IPS-18c (cell line): ENCODE results near the gene SEC23IP.
"Not testable (repeated sequence)": the region's sequence is repeated elsewhere in the genome, so short reads cannot be mapped to it uniquely, and the experiment has no call there.

Experiments
- H3K4me3 ChIP-seq: 2 replicates; pipeline ENCODE4 v1.7.0; 2013; ENCODE audit warnings: low read depth, mild to moderate bottlenecking, low read length, moderate library complexity; ENCODE audit not compliant: insufficient read depth
- H3K9me3 ChIP-seq: one replicate; pipeline ENCODE4 v1.6.1; 2013; ENCODE audit warnings: mild to moderate bottlenecking, low read length, moderate library complexity; ENCODE audit not compliant: control insufficient read depth, insufficient read depth

The SEC23IP gene

GRCh38 chr10:119872610-119872859, 20.0 kb upstream of the SEC23IP start, which contains the start of gene MCMBP:
MCMBP (minus strand) TSS chr10:119872843; CDS start chr10:119872584, 259 bp downstream.
- H3K4me3 ChIP-seq, result peak within 1 kb of the TSS; percentile 81
- H3K9me3 ChIP-seq, result no peaks in the 10 kb centered on the region

- Histone ChIP-seq H3K4me3 (peak overlapping the region; percentile 81), H3K9me3 (no peaks in the 10 kb centered on the region)
Measured at GRCh38 chr10:119872860-119873681, 19.5 kb upstream of the SEC23IP start.

GRCh38 chr10:119878524-119878923, 14.0 kb upstream of the SEC23IP start:
- Histone ChIP-seq H3K9me3 (no peaks in the 10 kb centered on the region), H3K4me3 (no peak overlapping the region)

- not testable (repeated sequence) for H3K4me3 ChIP-seq, H3K9me3 ChIP-seq
Measured at GRCh38 chr10:119883901-119884611, 8.5 kb upstream of the SEC23IP start.

GRCh38 chr10:119886070-119886469, 6.5 kb upstream of the SEC23IP start:
- not testable (repeated sequence) for H3K9me3 ChIP-seq

GRCh38 chr10:119888715-119889114, 3.8 kb upstream of the SEC23IP start:
- not testable (repeated sequence) for H3K4me3 ChIP-seq, H3K9me3 ChIP-seq

More at GRCh38 chr10:119886070-119886469, 6.5 kb upstream of the SEC23IP start:
- not testable (repeated sequence) for H3K4me3 ChIP-seq

GRCh38 chr10:119889201-119889600, 3.3 kb upstream of the SEC23IP start:
- not testable (repeated sequence) for H3K9me3 ChIP-seq, H3K4me3 ChIP-seq

- H3K9me3 ChIP-seq, H3K4me3 ChIP-seq: not testable (repeated sequence)
Measured at GRCh38 chr10:119890307-119890706, 2.2 kb upstream of the SEC23IP start.

- H3K9me3 ChIP-seq, result not testable (repeated sequence)
- peak overlapping the region; percentile 93 for H3K4me3 ChIP-seq
Measured at GRCh38 chr10:119891849-119892187, 712 bp upstream of the SEC23IP start.

GRCh38 chr10:119893074-119893473, 544 bp downstream of the SEC23IP start:
- Histone ChIP-seq H3K9me3 (peaks cover 3% of the 10 kb centered on the region), H3K4me3 (peak overlapping the region; percentile 93)

- Histone ChIP-seq H3K4me3 (no peak overlapping the region; the same call in 1 of the 2 replicates), H3K9me3 (peaks cover 3% of the 10 kb centered on the region)
Measured at GRCh38 chr10:119893845-119894427, 1.4 kb downstream of the SEC23IP start.

- Histone ChIP-seq H3K4me3 (no peak overlapping the region), H3K9me3 (peaks cover 3% of the 10 kb centered on the region)
Measured at GRCh38 chr10:119896061-119896655, 3.6 kb downstream of the SEC23IP start.

- peaks cover 3% of the 10 kb centered on the region for H3K9me3 ChIP-seq
- H3K4me3 ChIP-seq, result no peak overlapping the region
Measured at GRCh38 chr10:119896937-119897770, 4.6 kb downstream of the SEC23IP start.

- H3K9me3 ChIP-seq, result peaks cover 3% of the 10 kb centered on the region
- H3K4me3 ChIP-seq, result no peak overlapping the region
Measured at GRCh38 chr10:119898577-119898976, 6.0 kb downstream of the SEC23IP start.

GRCh38 chr10:119903946-119904666, 11.6 kb downstream of the SEC23IP start:
- Histone ChIP-seq H3K4me3 (no peak overlapping the region), H3K9me3 (peaks cover 2% of the 10 kb centered on the region)

- not testable (repeated sequence) for H3K4me3 ChIP-seq, H3K9me3 ChIP-seq
Measured at GRCh38 chr10:119907695-119908094, 15.2 kb downstream of the SEC23IP start.
